GM19193 (cell line): Measurements from ENCODE around the gene ZER1.

ENCODE experiments used
- POLR2A ChIP-seq: IDR thresholded peaks from 4 replicates; pipeline ENCODE4 v1.6.1; 2011; ENCODE audit not compliant: insufficient read depth, insufficient read length; ENCODE audit errors: extremely low read depth

Gene ZER1

GRCh38 chr9:128729766-128730517 is 41.8 kb downstream of the ZER1 start:
- no peak for TF ChIP-seq POLR2A

- TF ChIP-seq POLR2A: no peak
These were observed 42.4 kb downstream of the ZER1 start for GRCh38 chr9:128729302-128729701.

GRCh38 chr9:128728298-128728697 is 43.4 kb downstream of the ZER1 start:
- no peak for TF ChIP-seq POLR2A

- TF ChIP-seq POLR2A: no peak
These were observed 44.0 kb downstream of the ZER1 start for GRCh38 chr9:128727640-128728248.

GRCh38 chr9:128724744-128725211 is 46.9 kb downstream of the ZER1 start:
- no peak for TF ChIP-seq POLR2A

GRCh38 chr9:128723866-128724743 is 47.6 kb downstream of the ZER1 start, which contains the start of gene ZDHHC12:
Gene ZDHHC12 (minus strand): TSS chr9:128724127. CDS start chr9:128724093, 34 bp downstream.
- TF ChIP-seq POLR2A: peak; percentile 99

- no peak for TF ChIP-seq POLR2A
These were observed 48.3 kb downstream of the ZER1 start for GRCh38 chr9:128723352-128723865.

GRCh38 chr9:128722380-128723351 is 49.1 kb downstream of the ZER1 start:
- TF ChIP-seq POLR2A: no peak

GRCh38 chr9:128721487-128722010 is 50.2 kb downstream of the ZER1 start:
- TF ChIP-seq POLR2A: no peak

GRCh38 chr9:128720841-128721486 is 50.8 kb downstream of the ZER1 start:
- TF ChIP-seq POLR2A: no peak

- no peak for TF ChIP-seq POLR2A
These were observed 51.7 kb downstream of the ZER1 start for GRCh38 chr9:128719919-128720605.

GRCh38 chr9:128718475-128718874 is 53.3 kb downstream of the ZER1 start:
- TF ChIP-seq POLR2A: no peak

- TF ChIP-seq POLR2A: no peak
These were observed 53.7 kb downstream of the ZER1 start for GRCh38 chr9:128718047-128718446.
